Kidney capillary endothelial cell (primary cell): ENCODE measurements around the gene FUT9.
"Not testable (repeated sequence)": the region's sequence is repeated elsewhere in the genome, so short reads cannot be mapped to it uniquely, and the experiment has no call there.

Source experiments
- DNase-seq: peaks from one replicate; pipeline ENCODE4 v3.0.0-alpha.2; 2018; ENCODE audit warnings: low spot score

The FUT9 gene

GRCh38 chr6:96186094-96186493, 170.3 kb downstream of the FUT9 start:
- no peak for DNase-seq

GRCh38 chr6:96186516-96187195, 170.9 kb downstream of the FUT9 start:
- no peak for DNase-seq

GRCh38 chr6:96194675-96195074, 178.9 kb downstream of the FUT9 start:
- no peak for DNase-seq

- no peak for DNase-seq
Observed at GRCh38 chr6:96195272-96195671, 179.5 kb downstream of the FUT9 start.

GRCh38 chr6:96196633-96197032, 180.9 kb downstream of the FUT9 start:
- no peak for DNase-seq

- DNase-seq, result no peak
Observed at GRCh38 chr6:96197241-96197640, 181.5 kb downstream of the FUT9 start.

GRCh38 chr6:96202571-96202970, 186.8 kb downstream of the FUT9 start:
- DNase-seq, result no peak

- no peak for DNase-seq
Observed at GRCh38 chr6:96211341-96211740, 195.6 kb downstream of the FUT9 start.

GRCh38 chr6:96212066-96212465, 196.3 kb downstream of the FUT9 start:
- no peak for DNase-seq

GRCh38 chr6:96213784-96214183, 198.0 kb downstream of the FUT9 start:
- DNase-seq, result no peak

GRCh38 chr6:96223695-96224094, 207.9 kb downstream of the FUT9 start:
- no peak for DNase-seq

- no peak for DNase-seq
Observed at GRCh38 chr6:96227135-96227534, 211.4 kb downstream of the FUT9 start.

GRCh38 chr6:96234444-96234843, 218.7 kb downstream of the FUT9 start:
- no peak for DNase-seq

- DNase-seq, result no peak
Observed at GRCh38 chr6:96235927-96236326, 220.2 kb downstream of the FUT9 start.

GRCh38 chr6:96236471-96236870, 220.7 kb downstream of the FUT9 start:
- DNase-seq, result no peak

GRCh38 chr6:96237638-96238347, 222.0 kb downstream of the FUT9 start:
- DNase-seq, result no peak

- no peak for DNase-seq
Observed at GRCh38 chr6:96246563-96246962, 230.8 kb downstream of the FUT9 start.

- no peak for DNase-seq
Observed at GRCh38 chr6:96249755-96250154, 234.0 kb downstream of the FUT9 start.

GRCh38 chr6:96257751-96258150, 242.0 kb downstream of the FUT9 start:
- no peak for DNase-seq

- DNase-seq, result not testable (repeated sequence)
Observed at GRCh38 chr6:96260787-96261430, 245.1 kb downstream of the FUT9 start.
